H1 (cell line): ENCODE results near the gene POLE3. TPM values are rescaled to one million over a fixed set of nuclear protein-coding genes. Genes with fewer than 3 reads are reported as not detected.
A peak's percentile ranks its signal among the peaks of the same experiment; 100 is the strongest.

ENCODE experiments used
- CTCF ChIA-PET: fragments of 300-600 bp; sonication (Branson Sonifier 250); formaldehyde crosslinking; loops from one replicate; lab custom pipeline; 2021; ENCODE audit not compliant: partially characterized antibody; lab: Charles Lee
- POLR2A ChIA-PET: fragments of 300-600 bp; sonication (Branson Sonifier 250); formaldehyde crosslinking; loops from one replicate; lab custom pipeline; 2021; ENCODE audit warnings: inconsistent platforms; ENCODE audit not compliant: partially characterized antibody; lab: Charles Lee
- DNase-seq, 2 experiments: peaks; one replicate each; pipeline versions ENCODE4 v3.0.0 to v3.0.0-alpha.2; 2010 to 2022; ENCODE audit warnings: low spot score in 2 of 2, low read depth in 1 of 2, mixed read lengths in 1 of 2
- FAIRE-seq: peaks from 2 replicates; lab custom pipeline; 2011; peaks lifted over from hg19 to GRCh38; lab: Jason Lieb, UNC
- H2AFZ ChIP-seq: 2 replicates; pipeline ENCODE4 v1.8.1; 2012; ENCODE audit warnings: low read length, inconsistent platforms
- H2AK5ac ChIP-seq: 2 replicates; pipeline ENCODE4 v1.6.1; 2013; ENCODE audit warnings: low read depth, low read length
- H2BK120ac ChIP-seq: replicated peaks from 2 replicates; pipeline ENCODE3; 2013; ENCODE audit warnings: low read depth, low read length, inconsistent platforms
- H2BK12ac ChIP-seq: 2 replicates; pipeline ENCODE4 v1.6.1; 2013; ENCODE audit warnings: low read depth, low read length
- H2BK15ac ChIP-seq: 2 replicates; pipeline ENCODE4 v1.6.1; 2013; ENCODE audit warnings: low read length
- H2BK20ac ChIP-seq: 2 replicates; pipeline ENCODE4 v1.6.1; 2013; ENCODE audit warnings: low read length
- H2BK5ac ChIP-seq: 2 replicates; pipeline ENCODE4 v1.6.1; 2013; ENCODE audit warnings: low read depth, low read length
- H3K14ac ChIP-seq: 2 replicates; pipeline ENCODE4 v1.6.1; 2013; ENCODE audit warnings: inconsistent platforms; ENCODE audit not compliant: insufficient read length
- H3K18ac ChIP-seq: 2 replicates; pipeline ENCODE4 v1.6.1; 2013; ENCODE audit warnings: low read length; ENCODE audit errors: extremely low read depth
- H3K23ac ChIP-seq: 2 replicates; pipeline ENCODE4 v1.6.1; 2013; ENCODE audit warnings: inconsistent platforms; ENCODE audit not compliant: insufficient read length
- H3K23me2 ChIP-seq: 2 replicates; pipeline ENCODE4 v1.6.1; 2013; ENCODE audit warnings: low read depth, low read length
- H3K27ac ChIP-seq: 2 replicates; pipeline ENCODE4 v1.6.1; 2011; ENCODE audit warnings: low read depth, low read length, inconsistent platforms
- H3K27me3 ChIP-seq, 4 experiments: replicated peaks in 1 of 4; 1 replicate in 1 of 4; 2 replicates in 3 of 4; pipeline versions ENCODE4 v1.6.1 to v1.8.1; 2011 to 2013; ENCODE audit warnings: low read length in 3 of 4, mild to moderate bottlenecking in 3 of 4, inconsistent platforms in 2 of 4, mixed read lengths in 2 of 4, moderate library complexity in 1 of 4; ENCODE audit not compliant: control insufficient read depth in 3 of 4, insufficient read depth in 3 of 4; ENCODE audit errors: extremely low read depth in 1 of 4
- H3K36me3 ChIP-seq, 4 experiments: 2 replicates each; pipeline versions ENCODE4 v1.6.1 to v1.8.1; 2011 to 2013; ENCODE audit warnings: mild to moderate bottlenecking in 4 of 4, low read length in 3 of 4, moderate library complexity in 2 of 4, control low read depth in 1 of 4, inconsistent platforms in 1 of 4; ENCODE audit not compliant: insufficient read depth in 4 of 4, control insufficient read depth in 2 of 4
- H3K4ac ChIP-seq: replicated peaks from 2 replicates; pipeline ENCODE3; 2013; ENCODE audit warnings: low read length, low read depth, mixed read lengths, inconsistent platforms; ENCODE audit not compliant: insufficient read length
- H3K4me1 ChIP-seq, 4 experiments: replicated peaks in 1 of 4; 1 replicate in 1 of 4; 2 replicates in 3 of 4; pipeline versions ENCODE4 v1.6.1 to v1.8.1; 2011 to 2013; ENCODE audit warnings: low read length in 3 of 4, inconsistent platforms in 2 of 4, mixed read lengths in 1 of 4; ENCODE audit not compliant: insufficient read depth in 4 of 4, control insufficient read depth in 3 of 4
- H3K4me2 ChIP-seq, 2 experiments: 2 replicates each; pipeline versions ENCODE4 v1.6.1 to v1.8.1; 2011 to 2013; ENCODE audit warnings: low read depth in 2 of 2, low read length in 2 of 2, control low read depth in 1 of 2, inconsistent platforms in 1 of 2, mild to moderate bottlenecking in 1 of 2; ENCODE audit not compliant: insufficient read depth in 1 of 2
- H3K4me3 ChIP-seq, 4 experiments: fragments of 200-600, 300-600 bp in 1 of 4; sonication (generic), shearing (Covaris generic), sonication (Bioruptor Twin) in 1 of 4; 2 replicates each; pipeline versions ENCODE4 v1.5.1 to v1.8.1; 2011 to 2016; ENCODE audit warnings: low read length in 4 of 4, low read depth in 3 of 4, control low read depth in 2 of 4, inconsistent platforms in 2 of 4, mild to moderate bottlenecking in 2 of 4, mixed read lengths in 1 of 4, moderate library complexity in 1 of 4; ENCODE audit not compliant: insufficient read depth in 2 of 4; ENCODE audit errors: extremely low read depth in 1 of 4
- H3K56ac ChIP-seq: replicated peaks from 2 replicates; pipeline ENCODE3; 2013; ENCODE audit warnings: low read depth, mild to moderate bottlenecking, mixed read lengths, low read length, inconsistent platforms; ENCODE audit not compliant: insufficient read length
- H3K79me1 ChIP-seq: 2 replicates; pipeline ENCODE4 v1.6.1; 2013; ENCODE audit warnings: low read depth, low read length, control low read depth
- H3K79me2 ChIP-seq, 2 experiments: 2 replicates each; pipeline versions ENCODE4 v1.6.1 to v1.8.1; 2012 to 2013; ENCODE audit warnings: low read length in 2 of 2, mild to moderate bottlenecking in 2 of 2, inconsistent platforms in 1 of 2; ENCODE audit not compliant: insufficient read depth in 2 of 2, control insufficient read depth in 1 of 2
- H3K9ac ChIP-seq, 4 experiments: replicated peaks in 1 of 4; 1 replicate in 1 of 4; 2 replicates in 3 of 4; pipeline versions ENCODE4 v1.6.1 to v1.8.1; 2011 to 2013; ENCODE audit warnings: low read depth in 3 of 4, low read length in 3 of 4, control low read depth in 2 of 4, mild to moderate bottlenecking in 2 of 4, moderate library complexity in 2 of 4, inconsistent platforms in 1 of 4; ENCODE audit errors: extremely low read depth in 1 of 4
- H3K9me3 ChIP-seq, 2 experiments: 2 replicates each; pipeline versions ENCODE4 v1.6.1 to v1.8.1; 2012 to 2013; ENCODE audit warnings: mild to moderate bottlenecking in 2 of 2, moderate library complexity in 2 of 2, control low read depth in 1 of 2, inconsistent platforms in 1 of 2, low read depth in 1 of 2, low read length in 1 of 2, mixed read lengths in 1 of 2; ENCODE audit not compliant: insufficient read depth in 2 of 2
- H4K20me1 ChIP-seq, 2 experiments: replicated peaks in 1 of 2; 2 replicates each; pipeline versions ENCODE3 to v1.8.1; 2011 to 2013; ENCODE audit warnings: inconsistent platforms in 2 of 2, low read length in 2 of 2, mild to moderate bottlenecking in 1 of 2; ENCODE audit not compliant: insufficient read depth in 2 of 2, control insufficient read depth in 1 of 2
- H4K5ac ChIP-seq: 2 replicates; pipeline ENCODE4 v1.6.1; 2013; ENCODE audit warnings: low read length, low read depth, mixed read lengths, inconsistent platforms; ENCODE audit not compliant: insufficient read length
- H4K8ac ChIP-seq: 2 replicates; pipeline ENCODE4 v1.8.0; 2013; ENCODE audit warnings: mild to moderate bottlenecking, moderate library complexity, low read length, inconsistent platforms; ENCODE audit not compliant: insufficient read depth; ENCODE audit errors: extremely low read depth
- H4K91ac ChIP-seq: replicated peaks from 2 replicates; pipeline ENCODE3; 2013; ENCODE audit warnings: low read length, mixed read lengths, inconsistent platforms; ENCODE audit not compliant: insufficient read length
- CHD1 ChIP-seq: IDR thresholded peaks from 2 replicates; pipeline ENCODE4 v1.6.1; 2012; ENCODE audit warnings: low read depth, low read length, improper control_type of control experiment
- CHD2 ChIP-seq: IDR thresholded peaks from 2 replicates; pipeline ENCODE4 v1.6.1; 2012; ENCODE audit warnings: low read length, improper control_type of control experiment
- CREB1 ChIP-seq: IDR thresholded peaks from 2 replicates; pipeline ENCODE4 v1.6.1; 2012; ENCODE audit warnings: inconsistent platforms
- HDAC2 ChIP-seq, 2 experiments: fragments of 300-600 bp in 1 of 2; sonication (generic) in 1 of 2; IDR thresholded peaks; 2 replicates each; pipeline ENCODE4 v1.6.1; 2011 to 2012; ENCODE audit warnings: low read depth in 2 of 2, low read length in 2 of 2, mild to moderate bottlenecking in 2 of 2, moderate library complexity in 2 of 2, borderline replicate concordance in 1 of 2, inconsistent platforms in 1 of 2
- SRF ChIP-seq: IDR thresholded peaks from 2 replicates; pipeline ENCODE4 v1.6.1; 2011; ENCODE audit warnings: mild to moderate bottlenecking, low read depth, low read length, moderate library complexity
- TAF7 ChIP-seq: optimal IDR thresholded peaks from 2 replicates; pipeline ENCODE3; 2011; ENCODE audit warnings: low read depth, mild to moderate bottlenecking, inconsistent platforms, low read length, moderate library complexity, borderline replicate concordance
- TEAD4 ChIP-seq: IDR thresholded peaks from 2 replicates; pipeline ENCODE4 v1.6.1; 2012; ENCODE audit warnings: low read depth, low read length, inconsistent platforms, mixed read lengths
- whole genome bisulfite sequencing, 2 experiments: shearing (Covaris generic) in 1 of 2; methylation state at CpG; one replicate each; pipeline versions ENCODE4 v1.1.6 to v1.1.7; 2013 to 2015; ENCODE audit warnings: low lambda C conversion rate in 2 of 2, mixed read lengths in 2 of 2, inconsistent platforms in 1 of 2, low coverage in 1 of 2, missing lambda C conversion rate in 1 of 2; ENCODE audit not compliant: insufficient replicate concordance in 2 of 2, insufficient coverage in 1 of 2, insufficient read length in 1 of 2; ENCODE audit errors: extremely low coverage in 1 of 2, missing lambda C conversion rate in 1 of 2; 5-methylcytosine and 5-hydroxymethylcytosine counted together
- polyA plus RNA-seq, 7 experiments: library from polyadenylated mRNA; depleted of rRNA in 3 of 7; stranded (reverse) in 5 of 7; unstranded in 2 of 7; fragments of >200 nt in 5 of 7; fragments of 200-250 nt in 2 of 7; gene quantifications; 1 replicate in 5 of 7; 2 replicates in 1 of 7; 4 replicates in 1 of 7; pipeline versions ENCODE4 v1.2.1 to v1.2.3, GENCODE V29; 2011 to 2013; ENCODE audit warnings: missing spikeins in 2 of 7, mixed read lengths in 2 of 7
- total RNA-seq: library from RNA; stranded (reverse); fragmentation: NEBNext Ultra II Directional; extraction: Animal tissue kit (Norgen Biotek cat#: 25700); gene quantifications from 2 replicates; pipeline ENCODE4 v1.2.1, GENCODE V29; 2021
- TF ChIP-seq, protein P1 (sequence below), 3 experiments: IDR thresholded peaks; 1 replicate in 2 of 3; 2 replicates in 1 of 3; pipeline versions ENCODE4 v1.5.1 to v1.6.1; 2011; ENCODE audit warnings: low read length in 3 of 3, mild to moderate bottlenecking in 3 of 3, inconsistent platforms in 2 of 3, low read depth in 1 of 3, moderate library complexity in 1 of 3; ENCODE audit not compliant: insufficient read depth in 1 of 3; ENCODE audit errors: control extremely low read depth in 1 of 3

Gene POLE3
- total and polyA plus RNA-seq, 2 of the 8 experiments (the other 6 are each of a cell fraction or from before 2014, with no cell fraction given): 52.7 to 77.3 TPM

DNA sequence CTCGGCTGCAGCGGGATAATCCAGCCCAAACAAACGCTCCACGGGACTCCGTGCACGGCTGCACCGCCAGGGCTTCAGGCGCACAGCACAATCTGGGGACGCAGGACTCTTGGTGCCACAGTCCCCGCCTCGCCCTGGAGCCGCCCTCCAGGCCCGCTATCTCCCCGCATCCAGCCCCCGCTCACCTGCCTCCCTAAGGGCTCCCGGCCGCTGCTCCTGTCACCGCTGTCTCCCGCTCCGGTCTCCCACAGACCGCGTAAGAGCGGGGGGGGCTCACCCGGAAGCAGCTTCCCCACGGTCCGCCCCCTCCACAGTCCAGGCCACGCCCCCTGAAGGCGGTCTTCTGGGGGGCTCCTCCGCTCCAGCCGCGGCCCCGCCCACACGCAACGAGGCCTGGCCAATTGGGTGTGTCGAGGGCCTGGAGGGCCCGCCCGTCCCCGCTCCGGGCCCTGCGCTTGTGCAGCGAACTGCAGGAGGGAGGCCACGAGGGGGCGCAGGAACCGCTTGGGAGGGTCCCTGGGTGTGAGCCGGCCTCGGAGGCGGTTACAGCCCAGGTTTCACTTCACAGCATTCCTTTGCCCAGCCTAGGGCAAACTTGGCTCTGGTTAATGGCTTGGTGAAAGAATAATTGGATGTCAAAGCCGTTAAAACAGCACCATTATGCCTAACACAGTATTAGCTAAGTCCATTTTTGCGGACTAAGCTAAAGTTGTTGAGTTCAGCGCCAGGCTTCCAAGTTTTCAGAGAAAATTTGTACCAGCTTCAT, 9.3 kb downstream of the POLE3 start, which contains the start of gene ALAD:
ALAD (minus strand) TSS at position 258 of the 766 bp plus-strand sequence. CDS start 7,725 bp downstream, outside the sequence.
- Histone ChIP-seq H3K9ac (peak within 1 kb of the TSS in 3 of 4 experiments; percentile 13 to 58 (median 19); a peak in 3 of 7 replicates), H3K4ac (no peak within 1 kb of the TSS), H3K36me3 (no peaks in the 10 kb centered on the region), H3K4me3 (peak within 1 kb of the TSS; percentile 70 to 95 (median 90)), H2BK12ac (no peak within 1 kb of the TSS), H2BK20ac (no peak within 1 kb of the TSS), H2BK5ac (no peak within 1 kb of the TSS), H3K56ac (no peak within 1 kb of the TSS), H3K4me2 (peak within 1 kb of the TSS; percentile 57 to 66), H3K27me3 (no peaks in the 10 kb centered on the region), H4K91ac (no peak within 1 kb of the TSS), H3K23ac (no peak within 1 kb of the TSS), H4K8ac (peak within 1 kb of the TSS; percentile 63; the same call in 1 of the 2 replicates), H4K5ac (no peak within 1 kb of the TSS), H3K79me1 (no peaks in the 10 kb centered on the region; the same call in 1 of the 2 replicates), H3K4me1 (peaks cover 0 to 2% (median 0%) of the 10 kb centered on the region in 4 experiments; a peak in 2 of 7 replicates), H2BK15ac (no peak within 1 kb of the TSS), H3K27ac (no peak within 1 kb of the TSS), H3K18ac (no peak within 1 kb of the TSS), H2BK120ac (no peak within 1 kb of the TSS), H3K23me2 (no peaks in the 10 kb centered on the region), H3K14ac (no peak within 1 kb of the TSS), H3K9me3 (no peaks in the 10 kb centered on the region), H2AFZ (peak within 1 kb of the TSS; percentile 88), H2AK5ac (no peak within 1 kb of the TSS), H4K20me1 (no peaks in the 10 kb centered on the region), H3K79me2 (no peaks in the 10 kb centered on the region)
- FAIRE-seq (no peak), DNase-seq (peak; percentile 93 to 100)
- 3% methylated on average over 31 of the region's 50 CpGs; no CpG with 5 or more reads in 1 of the 2 experiments for WGBS, 2 experiments
- ChIA-PET POLR2A (interaction anchor here (0.7 to 6.3 kb wide), 4 partner anchors 9 to 139 kb away, joined by 3 to 43 read pairs (median 4); partner anchors contain the start of genes C9orf43, HDHD3 and POLE3), CTCF (interaction anchor here (0.5 to 9.0 kb wide), 19 partner anchors 9 to 456 kb away, joined by 3 to 61 read pairs (median 4); partner anchors contain the start of genes C9orf43, CDC26, POLE3 and PRPF4)
- TF ChIP-seq HDAC2 (IDR thresholded peaks at IDR 0.05; ENCODE audit: borderline replicate concordance in 1 of 2, low read depth in 2 of 2, low read length in 2 of 2) (peak in 1 of 2 experiments; percentile 82; a peak in 3 of 4 replicates), CHD2 (0 out of 2 replicates have a peak, but pooled peaks have one; percentile 21), TEAD4 (0 out of 2 replicates have a peak, but pooled peaks have one; percentile 24), CREB1 (peak; percentile 73), SRF (0 out of 2 replicates have a peak, but pooled peaks have one; percentile 10), CHD1 (no peak), TAF7 (peak; percentile 59)
- TF ChIP-seq, protein P1, sequence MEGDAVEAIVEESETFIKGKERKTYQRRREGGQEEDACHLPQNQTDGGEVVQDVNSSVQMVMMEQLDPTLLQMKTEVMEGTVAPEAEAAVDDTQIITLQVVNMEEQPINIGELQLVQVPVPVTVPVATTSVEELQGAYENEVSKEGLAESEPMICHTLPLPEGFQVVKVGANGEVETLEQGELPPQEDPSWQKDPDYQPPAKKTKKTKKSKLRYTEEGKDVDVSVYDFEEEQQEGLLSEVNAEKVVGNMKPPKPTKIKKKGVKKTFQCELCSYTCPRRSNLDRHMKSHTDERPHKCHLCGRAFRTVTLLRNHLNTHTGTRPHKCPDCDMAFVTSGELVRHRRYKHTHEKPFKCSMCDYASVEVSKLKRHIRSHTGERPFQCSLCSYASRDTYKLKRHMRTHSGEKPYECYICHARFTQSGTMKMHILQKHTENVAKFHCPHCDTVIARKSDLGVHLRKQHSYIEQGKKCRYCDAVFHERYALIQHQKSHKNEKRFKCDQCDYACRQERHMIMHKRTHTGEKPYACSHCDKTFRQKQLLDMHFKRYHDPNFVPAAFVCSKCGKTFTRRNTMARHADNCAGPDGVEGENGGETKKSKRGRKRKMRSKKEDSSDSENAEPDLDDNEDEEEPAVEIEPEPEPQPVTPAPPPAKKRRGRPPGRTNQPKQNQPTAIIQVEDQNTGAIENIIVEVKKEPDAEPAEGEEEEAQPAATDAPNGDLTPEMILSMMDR (IDR thresholded peaks at IDR 0.05; ENCODE audit: control extremely low read depth in 1 of 3, insufficient read depth in 1 of 3, low read depth in 1 of 3, low read length in 3 of 3): peak; percentile 81 to 93 (median 92)
